HepG2 (cell line): ENCODE results near the gene DST. TPM values are rescaled to one million over a fixed set of nuclear protein-coding genes. Genes with fewer than 3 reads are reported as not detected.

Experiments
- ATM ChIP-seq: fragments of 450-650 bp; IDR thresholded peaks from 2 replicates; pipeline ENCODE4 v1.7.1; 2017; ENCODE audit warnings: mild to moderate bottlenecking, borderline replicate concordance
- CAMTA2 ChIP-seq: sonication (generic); formaldehyde crosslinking; IDR thresholded peaks from 2 replicates; pipeline ENCODE4 v1.4.0; 2020; ENCODE audit warnings: mild to moderate bottlenecking, missing genetic modification reagents, borderline replicate concordance
- CC2D1A ChIP-seq: sonication (generic); formaldehyde crosslinking; IDR thresholded peaks from 2 replicates; pipeline ENCODE4 v1.8.1; 2023; ENCODE audit warnings: mild to moderate bottlenecking, missing genetic modification reagents
- EP300 ChIP-seq, 3 experiments: sonication (generic) in 1 of 3; formaldehyde crosslinking in 1 of 3; IDR thresholded peaks; 2 replicates each; pipeline versions ENCODE4 v1.5.1 to v1.6.1; 2011 to 2020; ENCODE audit warnings: low read depth in 2 of 3, low read length in 2 of 3, borderline replicate concordance in 1 of 3, improper control_type of control experiment in 1 of 3, mild to moderate bottlenecking in 1 of 3, missing genetic modification reagents in 1 of 3, moderate library complexity in 1 of 3
- NFYB ChIP-seq: sonication (generic); formaldehyde crosslinking; IDR thresholded peaks from 2 replicates; pipeline ENCODE4 v1.4.0; 2020; ENCODE audit warnings: missing genetic modification reagents
- NR2F6 ChIP-seq, 2 experiments: IDR thresholded peaks; 2 replicates each; pipeline ENCODE4 v1.6.1; 2016; ENCODE audit warnings: antibody characterized with exemption in 1 of 2, mild to moderate bottlenecking in 1 of 2
- SMAD3 ChIP-seq: sonication (generic); formaldehyde crosslinking; IDR thresholded peaks from 2 replicates; pipeline ENCODE4 v1.4.0; 2020; ENCODE audit warnings: missing genetic modification reagents
- SMARCE1 ChIP-seq: fragments of 450-650 bp; IDR thresholded peaks from 2 replicates; pipeline ENCODE4 v1.6.1; 2017; ENCODE audit warnings: borderline replicate concordance
- ZBTB21 ChIP-seq: sonication (generic); formaldehyde crosslinking; IDR thresholded peaks from 2 replicates; pipeline ENCODE4 v1.4.0; 2020; ENCODE audit warnings: missing genetic modification reagents
- ZFP62 ChIP-seq: sonication (generic); formaldehyde crosslinking; IDR thresholded peaks from 2 replicates; pipeline ENCODE4 v1.4.0; 2020; ENCODE audit warnings: missing genetic modification reagents
- ZNF124 ChIP-seq: sonication (generic); formaldehyde crosslinking; IDR thresholded peaks from 2 replicates; pipeline ENCODE4 v1.4.0; 2020; ENCODE audit warnings: missing genetic modification reagents
- ZNF441 ChIP-seq: sonication (generic); formaldehyde crosslinking; IDR thresholded peaks from 2 replicates; pipeline ENCODE4 v1.7.0; 2021; ENCODE audit warnings: missing genetic modification reagents, borderline replicate concordance
- ZNF549 ChIP-seq: sonication (generic); formaldehyde crosslinking; IDR thresholded peaks from 2 replicates; pipeline ENCODE4 v1.5.0; 2020; ENCODE audit warnings: missing genetic modification reagents
- ZNF589 ChIP-seq: sonication (generic); formaldehyde crosslinking; conservative IDR thresholded peaks from 2 replicates; pipeline ENCODE4 v1.8.0; 2022; ENCODE audit warnings: mild to moderate bottlenecking, moderate library complexity, missing genetic modification reagents
- ZNF724P ChIP-seq: sonication (generic); formaldehyde crosslinking; IDR thresholded peaks from 2 replicates; pipeline ENCODE4 v1.8.0; 2022; ENCODE audit warnings: missing genetic modification reagents, borderline replicate concordance
- ZNF761 ChIP-seq: sonication (generic); formaldehyde crosslinking; conservative IDR thresholded peaks from 2 replicates; pipeline ENCODE4 v1.4.0; 2020; ENCODE audit warnings: mild to moderate bottlenecking, missing genetic modification reagents
- ZNF879 ChIP-seq: sonication (generic); formaldehyde crosslinking; IDR thresholded peaks from 2 replicates; pipeline ENCODE4 v1.8.1; 2023; ENCODE audit warnings: missing genetic modification reagents
- ZSCAN30 ChIP-seq: sonication (generic); formaldehyde crosslinking; IDR thresholded peaks from 2 replicates; pipeline ENCODE4 v1.5.0; 2020; ENCODE audit warnings: mild to moderate bottlenecking, missing genetic modification reagents
- polyA plus RNA-seq, 8 experiments: library from polyadenylated mRNA; depleted of rRNA in 3 of 8; stranded (reverse) in 7 of 8; unstranded in 1 of 8; fragments of >200 nt; fragmentation: Illumina TruSeq in 4 of 8; extraction: Trizol in 4 of 8; gene quantifications; 2 replicates each; pipeline versions ENCODE4 v1.2.1 to v1.2.3, GENCODE V29; 2011 to 2016; ENCODE audit warnings: low read depth in 4 of 8, missing spikeins in 1 of 8, mixed read lengths in 1 of 8; ENCODE audit not compliant: insufficient read depth in 1 of 8
- total RNA-seq, 5 experiments: library from RNA; depleted of rRNA; stranded (reverse); fragments of >200 nt; fragmentation: Illumina TruSeq; extraction: Trizol; gene quantifications; 2 replicates each; pipeline ENCODE4 v1.2.3, GENCODE V29; 2016; ENCODE audit warnings: low read depth in 1 of 5
- TF ChIP-seq, protein P1 (sequence below): sonication (generic); formaldehyde crosslinking; IDR thresholded peaks from 2 replicates; pipeline ENCODE4 v1.4.0; 2020; ENCODE audit warnings: missing genetic modification reagents, mild to moderate bottlenecking, borderline replicate concordance
- TF ChIP-seq, protein P2 (sequence below): IDR thresholded peaks from 2 replicates; pipeline ENCODE4 v1.6.1; 2016; ENCODE audit warnings: low read depth, missing genetic modification reagents, missing compliant biosample characterization
- TF ChIP-seq, protein P3 (sequence below): sonication (generic); formaldehyde crosslinking; IDR thresholded peaks from 2 replicates; pipeline ENCODE4 v1.5.0; 2020; ENCODE audit warnings: mild to moderate bottlenecking, missing genetic modification reagents, borderline replicate concordance

The DST gene
- total and polyA plus RNA-seq, 2 of the 13 experiments (the other 11 are each of a cell fraction or from before 2014, with no cell fraction given) = 64.4 to 89.0 TPM

DNA sequence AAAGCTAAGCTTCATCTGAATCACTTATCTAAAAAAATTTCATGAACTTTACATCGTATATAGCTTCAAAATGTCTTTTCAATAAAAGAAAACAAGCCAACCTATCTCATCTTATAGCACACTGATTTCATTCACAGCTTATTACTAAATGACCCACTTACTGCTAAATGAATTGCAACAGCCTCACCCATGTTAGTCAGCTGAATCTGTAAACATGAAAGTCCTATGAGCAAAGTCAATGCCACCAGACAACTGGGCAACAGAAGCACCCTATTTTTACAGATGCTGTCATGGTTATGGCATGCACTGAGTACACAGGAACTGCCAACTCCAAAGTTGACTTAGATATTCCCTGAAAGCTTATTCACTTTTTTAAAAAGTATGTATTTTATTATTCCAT is 41.2 kb upstream of the DST start (continued):
- TF ChIP-seq ZNF724P = no peak
- no peak for TF ChIP-seq ZFP62 (CRISPR knock-in tag)
- TF ChIP-seq ZNF124 (CRISPR knock-in tag) = no peak
- TF ChIP-seq ZNF589 = no peak
- no peak for TF ChIP-seq NFYB (CRISPR knock-in tag)
- no peak for TF ChIP-seq ATM
- TF ChIP-seq, protein P1, sequence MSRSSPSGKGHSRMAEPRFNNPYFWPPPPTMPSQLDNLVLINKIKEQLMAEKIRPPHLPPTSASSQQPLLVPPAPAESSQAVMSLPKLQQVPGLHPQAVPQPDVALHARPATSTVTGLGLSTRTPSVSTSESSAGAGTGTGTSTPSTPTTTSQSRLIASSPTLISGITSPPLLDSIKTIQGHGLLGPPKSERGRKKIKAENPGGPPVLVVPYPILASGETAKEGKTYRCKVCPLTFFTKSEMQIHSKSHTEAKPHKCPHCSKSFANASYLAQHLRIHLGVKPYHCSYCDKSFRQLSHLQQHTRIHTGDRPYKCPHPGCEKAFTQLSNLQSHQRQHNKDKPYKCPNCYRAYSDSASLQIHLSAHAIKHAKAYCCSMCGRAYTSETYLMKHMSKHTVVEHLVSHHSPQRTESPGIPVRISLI (CRISPR knock-in tag) = no peak
- no peak for TF ChIP-seq ZNF441 (CRISPR knock-in tag)
- TF ChIP-seq CC2D1A (CRISPR knock-in tag) = no peak
- TF ChIP-seq ZNF549 (CRISPR knock-in tag) = no peak
- TF ChIP-seq, protein P2, sequence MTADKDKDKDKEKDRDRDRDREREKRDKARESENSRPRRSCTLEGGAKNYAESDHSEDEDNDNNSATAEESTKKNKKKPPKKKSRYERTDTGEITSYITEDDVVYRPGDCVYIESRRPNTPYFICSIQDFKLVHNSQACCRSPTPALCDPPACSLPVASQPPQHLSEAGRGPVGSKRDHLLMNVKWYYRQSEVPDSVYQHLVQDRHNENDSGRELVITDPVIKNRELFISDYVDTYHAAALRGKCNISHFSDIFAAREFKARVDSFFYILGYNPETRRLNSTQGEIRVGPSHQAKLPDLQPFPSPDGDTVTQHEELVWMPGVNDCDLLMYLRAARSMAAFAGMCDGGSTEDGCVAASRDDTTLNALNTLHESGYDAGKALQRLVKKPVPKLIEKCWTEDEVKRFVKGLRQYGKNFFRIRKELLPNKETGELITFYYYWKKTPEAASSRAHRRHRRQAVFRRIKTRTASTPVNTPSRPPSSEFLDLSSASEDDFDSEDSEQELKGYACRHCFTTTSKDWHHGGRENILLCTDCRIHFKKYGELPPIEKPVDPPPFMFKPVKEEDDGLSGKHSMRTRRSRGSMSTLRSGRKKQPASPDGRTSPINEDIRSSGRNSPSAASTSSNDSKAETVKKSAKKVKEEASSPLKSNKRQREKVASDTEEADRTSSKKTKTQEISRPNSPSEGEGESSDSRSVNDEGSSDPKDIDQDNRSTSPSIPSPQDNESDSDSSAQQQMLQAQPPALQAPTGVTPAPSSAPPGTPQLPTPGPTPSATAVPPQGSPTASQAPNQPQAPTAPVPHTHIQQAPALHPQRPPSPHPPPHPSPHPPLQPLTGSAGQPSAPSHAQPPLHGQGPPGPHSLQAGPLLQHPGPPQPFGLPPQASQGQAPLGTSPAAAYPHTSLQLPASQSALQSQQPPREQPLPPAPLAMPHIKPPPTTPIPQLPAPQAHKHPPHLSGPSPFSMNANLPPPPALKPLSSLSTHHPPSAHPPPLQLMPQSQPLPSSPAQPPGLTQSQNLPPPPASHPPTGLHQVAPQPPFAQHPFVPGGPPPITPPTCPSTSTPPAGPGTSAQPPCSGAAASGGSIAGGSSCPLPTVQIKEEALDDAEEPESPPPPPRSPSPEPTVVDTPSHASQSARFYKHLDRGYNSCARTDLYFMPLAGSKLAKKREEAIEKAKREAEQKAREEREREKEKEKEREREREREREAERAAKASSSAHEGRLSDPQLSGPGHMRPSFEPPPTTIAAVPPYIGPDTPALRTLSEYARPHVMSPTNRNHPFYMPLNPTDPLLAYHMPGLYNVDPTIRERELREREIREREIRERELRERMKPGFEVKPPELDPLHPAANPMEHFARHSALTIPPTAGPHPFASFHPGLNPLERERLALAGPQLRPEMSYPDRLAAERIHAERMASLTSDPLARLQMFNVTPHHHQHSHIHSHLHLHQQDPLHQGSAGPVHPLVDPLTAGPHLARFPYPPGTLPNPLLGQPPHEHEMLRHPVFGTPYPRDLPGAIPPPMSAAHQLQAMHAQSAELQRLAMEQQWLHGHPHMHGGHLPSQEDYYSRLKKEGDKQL (CRISPR knock-in tag) = peak; percentile 78; the same call in 1 of the 2 replicates
- no peak for TF ChIP-seq ZSCAN30
- TF ChIP-seq, protein P3, sequence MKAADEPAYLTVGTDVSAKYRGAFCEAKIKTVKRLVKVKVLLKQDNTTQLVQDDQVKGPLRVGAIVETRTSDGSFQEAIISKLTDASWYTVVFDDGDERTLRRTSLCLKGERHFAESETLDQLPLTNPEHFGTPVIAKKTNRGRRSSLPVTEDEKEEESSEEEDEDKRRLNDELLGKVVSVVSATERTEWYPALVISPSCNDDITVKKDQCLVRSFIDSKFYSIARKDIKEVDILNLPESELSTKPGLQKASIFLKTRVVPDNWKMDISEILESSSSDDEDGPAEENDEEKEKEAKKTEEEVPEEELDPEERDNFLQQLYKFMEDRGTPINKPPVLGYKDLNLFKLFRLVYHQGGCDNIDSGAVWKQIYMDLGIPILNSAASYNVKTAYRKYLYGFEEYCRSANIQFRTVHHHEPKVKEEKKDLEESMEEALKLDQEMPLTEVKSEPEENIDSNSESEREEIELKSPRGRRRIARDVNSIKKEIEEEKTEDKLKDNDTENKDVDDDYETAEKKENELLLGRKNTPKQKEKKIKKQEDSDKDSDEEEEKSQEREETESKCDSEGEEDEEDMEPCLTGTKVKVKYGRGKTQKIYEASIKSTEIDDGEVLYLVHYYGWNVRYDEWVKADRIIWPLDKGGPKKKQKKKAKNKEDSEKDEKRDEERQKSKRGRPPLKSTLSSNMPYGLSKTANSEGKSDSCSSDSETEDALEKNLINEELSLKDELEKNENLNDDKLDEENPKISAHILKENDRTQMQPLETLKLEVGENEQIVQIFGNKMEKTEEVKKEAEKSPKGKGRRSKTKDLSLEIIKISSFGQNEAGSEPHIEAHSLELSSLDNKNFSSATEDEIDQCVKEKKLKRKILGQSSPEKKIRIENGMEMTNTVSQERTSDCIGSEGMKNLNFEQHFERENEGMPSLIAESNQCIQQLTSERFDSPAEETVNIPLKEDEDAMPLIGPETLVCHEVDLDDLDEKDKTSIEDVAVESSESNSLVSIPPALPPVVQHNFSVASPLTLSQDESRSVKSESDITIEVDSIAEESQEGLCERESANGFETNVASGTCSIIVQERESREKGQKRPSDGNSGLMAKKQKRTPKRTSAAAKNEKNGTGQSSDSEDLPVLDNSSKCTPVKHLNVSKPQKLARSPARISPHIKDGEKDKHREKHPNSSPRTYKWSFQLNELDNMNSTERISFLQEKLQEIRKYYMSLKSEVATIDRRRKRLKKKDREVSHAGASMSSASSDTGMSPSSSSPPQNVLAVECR (CRISPR knock-in tag) = 0 out of 2 replicates have a peak, but pooled peaks have one; percentile 48
- TF ChIP-seq CAMTA2 (CRISPR knock-in tag) = no peak
- no peak for TF ChIP-seq ZNF761 (CRISPR knock-in tag)
- TF ChIP-seq EP300 (IDR thresholded peaks at IDR 0.05; ENCODE audit: low read depth in 2 of 2, low read length in 2 of 2) = peak; percentile 79 to 94
- peak; percentile 87; the same call in 1 of the 2 replicates for TF ChIP-seq EP300 (CRISPR knock-in tag; IDR thresholded peaks at IDR 0.05; ENCODE audit: borderline replicate concordance)
- peak; percentile 89 for TF ChIP-seq SMAD3 (CRISPR knock-in tag)
- peak; percentile 40; the same call in 1 of the 2 replicates for TF ChIP-seq NR2F6 (IDR thresholded peaks at IDR 0.05)
- TF ChIP-seq NR2F6 (CRISPR knock-in tag; IDR thresholded peaks at IDR 0.05) = peak; percentile 77
- TF ChIP-seq SMARCE1 = peak; percentile 88
- no peak for TF ChIP-seq ZNF879 (CRISPR knock-in tag)
- no peak; the same call in 1 of the 2 replicates for TF ChIP-seq ZBTB21 (CRISPR knock-in tag)
